ENCODE results near the gene C10orf90.
A peak's percentile ranks its signal among the peaks of the same experiment; 100 is the strongest.
"Not testable (repeated sequence)": the region's sequence is repeated elsewhere in the genome, so short reads cannot be mapped to it uniquely, and the experiment has no call there.

Gene C10orf90

DNA sequence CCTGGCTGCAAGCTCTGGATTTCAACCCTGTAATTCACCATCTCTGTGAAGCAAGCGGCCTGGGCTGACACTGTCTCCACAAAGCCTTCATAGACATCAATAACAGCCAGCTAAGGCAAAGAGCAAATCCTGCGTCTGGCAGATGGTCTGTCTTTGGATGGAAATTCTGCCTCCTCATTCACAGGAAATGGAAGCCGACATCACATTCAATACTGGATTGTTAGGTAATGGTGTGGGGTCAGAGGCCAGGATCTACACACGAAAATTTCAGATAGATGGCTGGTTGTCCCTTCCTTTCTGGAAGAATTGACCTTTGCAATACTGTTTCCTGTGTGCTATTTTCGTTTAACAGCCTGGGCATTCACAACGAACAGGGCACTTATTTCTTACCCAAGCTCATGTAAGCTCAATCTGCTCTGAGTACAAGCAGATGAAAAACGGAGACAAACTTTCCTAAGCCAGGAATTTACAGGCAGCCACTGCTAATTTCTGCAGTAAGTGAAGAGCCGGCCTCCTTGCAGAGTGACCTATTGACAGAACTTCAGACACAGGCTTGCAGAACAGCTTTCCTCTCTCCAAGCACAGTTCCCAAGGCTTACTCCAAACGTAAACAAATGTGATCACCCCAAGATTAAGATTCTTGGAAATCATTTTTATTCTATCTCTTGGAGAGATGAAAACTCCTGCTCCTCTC, 279.2 kb downstream of the C10orf90 start:
- no peak for DNase-seq (ENCODE audit: low read depth in 2 of 2)

- DNase-seq (ENCODE audit: low read depth in 2 of 2) = no peak
These were observed 280.2 kb downstream of the C10orf90 start for GRCh38 chr10:126390324-126390723.

GRCh38 chr10:126387931-126388911, 282.3 kb downstream of the C10orf90 start, which contains the start of gene ADAM12:
TSS of gene ADAM12 (minus strand) at chr10:126388477. CDS start at chr10:126388145, 332 bp downstream.
- no peak for DNase-seq (ENCODE audit: low read depth in 2 of 2)

GRCh38 chr10:126387041-126387921, 283.2 kb downstream of the C10orf90 start:
- peak in 1 of 2 experiments; percentile 54 for DNase-seq (ENCODE audit: low read depth in 2 of 2)

DNA sequence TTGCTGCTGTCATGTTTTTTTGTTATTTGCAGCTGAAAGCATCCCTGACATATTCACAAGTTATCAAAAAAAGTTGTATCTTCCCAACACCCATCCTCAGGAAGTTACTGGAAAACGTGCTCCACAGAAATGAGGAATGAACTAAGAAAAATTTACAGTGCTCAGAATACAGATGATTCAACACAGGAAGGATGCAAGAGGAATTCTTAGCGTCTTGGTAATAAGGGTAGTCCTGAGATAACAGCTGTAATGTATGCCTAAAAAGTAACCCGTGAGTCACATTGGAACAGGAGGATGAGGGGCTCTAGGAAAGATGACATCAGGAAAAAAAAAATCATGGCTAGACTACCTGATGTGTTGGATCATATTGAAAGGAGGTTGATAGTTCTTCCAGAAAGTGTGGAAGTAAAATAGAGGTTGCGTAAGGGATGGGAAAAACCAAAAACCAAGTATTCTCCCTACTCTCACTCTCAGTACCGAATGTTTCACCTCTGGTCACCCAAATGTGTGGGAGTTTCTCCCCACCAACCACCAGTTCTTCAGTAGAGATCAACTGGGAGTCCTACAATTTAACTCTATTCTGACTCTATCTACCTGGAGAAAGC, 286.1 kb downstream of the C10orf90 start:
- DNase-seq (ENCODE audit: low read depth in 2 of 2) = peak; percentile 71 to 79

DNA sequence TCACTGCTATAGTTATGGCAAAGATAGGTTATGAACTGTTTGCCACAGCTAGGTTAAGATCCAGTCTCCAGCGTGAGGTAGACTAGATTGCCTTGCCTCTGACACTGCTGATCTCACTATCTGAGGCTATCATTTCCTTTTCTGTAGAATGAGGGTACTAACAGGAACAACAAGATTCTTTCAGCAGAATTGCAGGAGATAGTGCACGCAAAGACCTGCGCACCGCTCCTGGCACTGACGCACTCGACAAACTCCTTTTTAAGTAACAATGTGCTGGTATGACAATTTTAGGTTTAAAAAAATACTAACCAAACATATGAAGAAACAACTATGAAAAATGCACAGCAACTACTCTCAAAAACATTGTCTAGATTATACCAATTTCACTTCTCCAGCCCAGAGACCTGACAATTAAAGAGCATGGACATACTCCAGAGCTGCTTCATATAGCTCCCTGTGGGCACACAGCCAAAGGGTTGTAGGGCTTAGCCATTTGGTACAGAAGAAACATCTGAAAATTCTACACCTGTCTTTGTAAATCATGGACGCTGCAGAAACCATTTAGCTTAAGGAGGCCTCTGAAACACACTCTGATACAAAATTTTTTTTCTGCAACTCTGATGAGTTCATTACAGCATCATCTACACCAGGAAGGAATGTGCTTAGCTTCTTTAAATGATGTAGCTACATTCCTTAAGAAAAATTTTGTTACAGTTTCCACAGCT, 290.0 kb downstream of the C10orf90 start:
- DNase-seq (ENCODE audit: low read depth in 2 of 2) = no peak

DNA sequence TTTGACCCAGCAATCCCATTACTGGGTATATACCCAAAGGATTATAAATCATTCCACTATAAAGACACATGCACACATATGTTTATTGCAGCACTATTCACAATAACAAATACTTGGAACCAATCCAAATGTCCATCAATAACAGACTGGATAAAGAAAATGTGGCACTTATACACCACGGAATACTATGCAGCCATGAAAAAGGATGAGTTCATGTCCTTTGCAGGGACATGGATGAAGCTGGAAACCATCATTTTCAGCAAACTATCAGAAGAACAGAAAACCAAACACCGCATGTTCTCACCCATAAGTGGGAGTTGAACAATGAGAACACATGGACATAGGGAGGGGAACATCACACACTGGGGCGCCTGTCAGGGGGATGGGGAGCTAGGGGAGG, 291.3 kb downstream of the C10orf90 start:
- DNase-seq (ENCODE audit: low read depth in 2 of 2) = not testable (repeated sequence)

DNA sequence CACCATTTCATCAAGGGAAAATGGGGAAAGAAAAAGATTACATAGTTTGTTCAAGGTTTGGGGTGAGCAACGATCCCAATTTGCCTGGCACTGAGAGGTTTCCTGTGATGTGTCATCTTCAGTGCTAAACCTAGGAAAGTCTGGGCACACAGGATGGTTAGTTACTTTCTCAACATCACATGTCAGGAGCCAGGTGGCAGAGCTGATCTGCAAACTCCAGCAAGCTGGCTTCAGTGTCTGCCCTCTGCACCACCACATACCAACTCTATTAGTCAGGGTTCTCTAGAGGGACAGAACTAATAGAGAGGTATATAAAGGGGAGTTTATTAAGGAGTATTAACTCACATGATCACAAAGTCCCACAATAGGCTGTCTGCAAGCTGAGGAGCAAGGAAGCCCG, 293.5 kb downstream of the C10orf90 start:
- no peak for DNase-seq (ENCODE audit: low read depth in 2 of 2)

DNA sequence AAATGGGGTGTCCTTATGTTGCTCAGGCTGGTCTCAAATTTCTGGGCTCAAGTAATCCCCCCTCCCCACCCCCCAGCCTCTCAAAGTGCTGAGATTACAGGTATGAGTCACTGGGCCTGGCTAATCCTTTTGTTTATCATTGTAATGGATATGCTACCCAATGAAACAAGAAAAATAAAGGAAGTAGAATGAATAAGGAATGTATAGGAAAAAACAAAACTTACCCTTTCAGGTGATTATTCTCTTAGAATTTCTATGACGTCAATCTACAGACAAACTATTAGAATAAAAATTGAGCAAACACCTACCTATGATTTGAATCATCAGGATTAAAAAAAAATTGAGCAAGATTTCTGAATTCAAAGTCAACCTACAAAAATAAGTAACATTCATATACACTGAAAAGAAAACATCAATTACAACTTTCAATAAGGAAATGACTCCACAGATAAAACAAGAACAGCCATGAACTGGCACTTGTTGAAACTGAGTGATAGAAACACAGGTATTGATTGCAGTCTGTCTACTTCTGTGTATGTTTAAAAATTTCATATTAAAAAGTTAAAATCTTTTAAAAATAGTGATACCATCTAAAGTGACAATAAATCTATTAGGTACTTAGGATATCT, 294.5 kb downstream of the C10orf90 start:
- DNase-seq (ENCODE audit: low read depth in 2 of 2) = no peak

- no peak for DNase-seq (ENCODE audit: low read depth in 2 of 2)
These were observed 295.2 kb downstream of the C10orf90 start for GRCh38 chr10:126375299-126375698.

Data from fibroblast of skin of left quadriceps (primary cell).